H9 (cell line): ENCODE measurements around the gene EAF1. TPM values are rescaled to one million over a fixed set of nuclear protein-coding genes. Genes with fewer than 3 reads are reported as not detected.

Experiments
- DNase-seq: peaks from one replicate; pipeline ENCODE4 v3.0.0-alpha.2; 2017
- H2AFZ ChIP-seq: one replicate; pipeline ENCODE4 v1.6.1; 2013; ENCODE audit warnings: mild to moderate bottlenecking, low read length, control low read depth, moderate library complexity
- H2AK5ac ChIP-seq: 2 replicates; pipeline ENCODE4 v1.6.1; 2013; ENCODE audit warnings: low read length, control low read depth, mixed read lengths; ENCODE audit not compliant: insufficient read length
- H2BK120ac ChIP-seq: one replicate; pipeline ENCODE4 v1.6.1; 2013; ENCODE audit warnings: low read depth, mild to moderate bottlenecking, low read length, control low read depth, inconsistent platforms; ENCODE audit not compliant: poor library complexity, severe bottlenecking
- H2BK12ac ChIP-seq: 2 replicates; pipeline ENCODE4 v1.6.1; 2013; ENCODE audit warnings: low read length, control low read depth, mixed read lengths, low read depth; ENCODE audit not compliant: insufficient read length
- H2BK15ac ChIP-seq: 2 replicates; pipeline ENCODE4 v1.6.1; 2013; ENCODE audit warnings: low read depth, low read length, control low read depth
- H2BK20ac ChIP-seq: one replicate; pipeline ENCODE4 v1.6.1; 2013; ENCODE audit warnings: low read depth, mild to moderate bottlenecking, low read length, control low read depth, inconsistent platforms; ENCODE audit not compliant: poor library complexity, severe bottlenecking
- H2BK5ac ChIP-seq: 2 replicates; pipeline ENCODE4 v1.6.1; 2013; ENCODE audit warnings: low read length, control low read depth, mixed read lengths; ENCODE audit not compliant: insufficient read length
- H3K14ac ChIP-seq: 2 replicates; pipeline ENCODE4 v1.6.1; 2013; ENCODE audit warnings: low read length, control low read depth; ENCODE audit not compliant: insufficient read depth
- H3K18ac ChIP-seq: 2 replicates; pipeline ENCODE4 v1.6.1; 2013; ENCODE audit warnings: low read depth, mild to moderate bottlenecking, mixed read lengths, low read length, control low read depth; ENCODE audit not compliant: insufficient read length
- H3K23ac ChIP-seq: 2 replicates; pipeline ENCODE4 v1.6.1; 2013; ENCODE audit warnings: low read length, control low read depth, mixed read lengths, low read depth; ENCODE audit not compliant: insufficient read length
- H3K23me2 ChIP-seq: 2 replicates; pipeline ENCODE4 v1.6.1; 2013; ENCODE audit warnings: low read depth, mild to moderate bottlenecking, mixed read lengths, low read length, control low read depth; ENCODE audit not compliant: insufficient read length, poor library complexity, severe bottlenecking
- H3K27ac ChIP-seq: 2 replicates; pipeline ENCODE4 v1.5.1; 2013; ENCODE audit warnings: low read length, control low read depth, mixed read lengths, low read depth; ENCODE audit not compliant: insufficient read length
- H3K27me3 ChIP-seq: 2 replicates; pipeline ENCODE4 v1.6.1; 2013; ENCODE audit warnings: low read length, control low read depth, inconsistent platforms; ENCODE audit not compliant: insufficient read depth
- H3K4ac ChIP-seq: 2 replicates; pipeline ENCODE4 v1.6.1; 2013; ENCODE audit warnings: low read depth, mild to moderate bottlenecking, control low read depth, inconsistent platforms, low read length, moderate library complexity
- H3K4me1 ChIP-seq: 2 replicates; pipeline ENCODE4 v1.6.1; 2013; ENCODE audit warnings: low read length, control low read depth, inconsistent platforms; ENCODE audit not compliant: insufficient read depth
- H3K4me2 ChIP-seq: 2 replicates; pipeline ENCODE4 v1.6.1; 2013; ENCODE audit warnings: low read length, control low read depth, mixed read lengths; ENCODE audit not compliant: insufficient read length, insufficient read depth
- H3K56ac ChIP-seq: 2 replicates; pipeline ENCODE4 v1.6.1; 2013; ENCODE audit warnings: low read depth, mild to moderate bottlenecking, mixed read lengths, low read length, control low read depth; ENCODE audit not compliant: insufficient read length
- H3K79me1 ChIP-seq: 2 replicates; pipeline ENCODE4 v1.6.1; 2013; ENCODE audit warnings: low read depth, mild to moderate bottlenecking, moderate library complexity, low read length, control low read depth, inconsistent platforms; ENCODE audit not compliant: insufficient read depth, poor library complexity, severe bottlenecking
- H3K79me2 ChIP-seq: 2 replicates; pipeline ENCODE4 v1.6.1; 2013; ENCODE audit warnings: low read length, control low read depth, inconsistent platforms; ENCODE audit not compliant: insufficient read depth
- H3K9ac ChIP-seq: 2 replicates; pipeline ENCODE4 v1.6.1; 2013; ENCODE audit warnings: low read length, control low read depth, mixed read lengths; ENCODE audit not compliant: insufficient read length; ENCODE audit errors: extremely low read depth
- H3K9me3 ChIP-seq: one replicate; pipeline ENCODE4 v1.6.1; 2013; ENCODE audit warnings: low read depth, low read length, inconsistent platforms; ENCODE audit not compliant: control insufficient read depth
- H3T11ph ChIP-seq: one replicate; pipeline ENCODE4 v1.6.1; 2013; ENCODE audit warnings: mild to moderate bottlenecking, low read length, control low read depth, inconsistent platforms
- H4K20me1 ChIP-seq: one replicate; pipeline ENCODE4 v1.6.1; 2013; ENCODE audit not compliant: control insufficient read depth, insufficient read length, insufficient read depth
- H4K5ac ChIP-seq: 2 replicates; pipeline ENCODE4 v1.6.1; 2013; ENCODE audit warnings: low read depth, mild to moderate bottlenecking, mixed read lengths, low read length, control low read depth; ENCODE audit not compliant: insufficient read length
- H4K8ac ChIP-seq: replicated peaks from 2 replicates; pipeline ENCODE4 v1.6.1; 2013; ENCODE audit warnings: low read length, control low read depth, mixed read lengths, low read depth; ENCODE audit not compliant: insufficient read length
- H4K91ac ChIP-seq: 2 replicates; pipeline ENCODE4 v1.6.1; 2013; ENCODE audit warnings: low read depth, mild to moderate bottlenecking, moderate library complexity, mixed read lengths, low read length, control low read depth; ENCODE audit not compliant: insufficient read length
- H3K27ac Mint-ChIP-seq, 3 experiments: 2 replicates in 2 of 3; 3 replicates in 1 of 3; pipeline ENCODE4 v1.8.0; 2020 to 2021; ENCODE audit warnings: mixed read lengths in 3 of 3, mild to moderate bottlenecking in 1 of 3, moderate library complexity in 1 of 3
- H3K27me3 Mint-ChIP-seq: 2 replicates; pipeline ENCODE4 v1.8.0; 2021; ENCODE audit warnings: low read depth, mild to moderate bottlenecking, moderate library complexity, mixed read lengths
- H3K36me3 Mint-ChIP-seq, 3 experiments: 2 replicates in 2 of 3; 3 replicates in 1 of 3; pipeline ENCODE4 v1.8.0; 2020 to 2021; ENCODE audit warnings: low read depth in 3 of 3, mixed read lengths in 3 of 3; ENCODE audit not compliant: insufficient read depth in 1 of 3
- H3K4me1 Mint-ChIP-seq, 2 experiments: 2 replicates each; pipeline ENCODE4 v1.8.0; 2020; ENCODE audit warnings: mixed read lengths in 2 of 2
- H3K4me3 Mint-ChIP-seq, 2 experiments: 2 replicates in 1 of 2; 3 replicates in 1 of 2; pipeline ENCODE4 v1.8.0; 2020 to 2021; ENCODE audit warnings: mild to moderate bottlenecking in 2 of 2, mixed read lengths in 2 of 2, moderate library complexity in 1 of 2
- H3K9me3 Mint-ChIP-seq, 2 experiments: 2 replicates in 1 of 2; 3 replicates in 1 of 2; pipeline ENCODE4 v1.8.0; 2020; ENCODE audit warnings: mild to moderate bottlenecking in 2 of 2, mixed read lengths in 2 of 2, moderate library complexity in 1 of 2
- WGBS: extraction: QIAGEN DNeasy Blood & Tissue Kit; methylation state at CpG from one replicate; pipeline ENCODE4 v1.1.7; 2013; ENCODE audit warnings: missing lambda C conversion rate, low lambda C conversion rate, mixed read lengths; ENCODE audit not compliant: insufficient read length; ENCODE audit errors: extremely low coverage; 5-methylcytosine and 5-hydroxymethylcytosine counted together
- total RNA-seq: library from RNA; stranded (reverse); gene quantifications from 2 replicates; pipeline ENCODE4 v1.2.1, GENCODE V29; 2021
- TF ChIP-seq, protein P1 (sequence below): fragments of 200-600 bp; sonication (generic); conservative IDR thresholded peaks from 3 replicates; pipeline ENCODE4 v1.8.0; 2021; ENCODE audit warnings: antibody characterized with exemption, mild to moderate bottlenecking

Gene EAF1
- total RNA-seq, 1 experiment from 2014 or later = 34.3 TPM

DNA sequence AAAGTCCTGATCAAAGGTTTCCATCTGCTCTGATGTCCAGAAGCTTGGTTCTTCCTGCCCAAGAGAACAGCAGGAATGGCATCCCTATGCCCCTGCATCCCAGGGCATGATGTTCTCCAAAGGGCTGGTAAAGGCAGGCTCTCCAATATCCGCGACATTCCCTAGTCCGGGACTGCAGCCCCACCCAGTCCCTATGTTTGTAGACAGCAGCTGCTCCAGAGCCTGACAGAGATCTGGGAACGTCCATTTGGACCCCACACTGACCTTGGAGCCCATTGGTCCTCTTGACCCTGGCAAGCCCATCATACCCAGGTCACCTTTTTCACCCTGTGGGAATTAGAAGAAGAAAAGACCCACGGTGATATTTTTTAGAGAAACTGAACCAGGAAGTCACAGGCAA is 47.8 kb downstream of the EAF1 start:
- no CpG with 5 or more reads among the region's 5 CpGs for WGBS
- H2AK5ac ChIP-seq = no peak overlapping the region

More for the DNA sequence above, 47.8 kb downstream of the EAF1 start:
- Histone ChIP-seq H3T11ph (no peak overlapping the region), H4K91ac (no peak overlapping the region), H3K79me1 (no peaks in the 10 kb centered on the region), H2BK15ac (no peak overlapping the region), H3K4me1 (no peaks in the 10 kb centered on the region), H3K27me3 (no peaks in the 10 kb centered on the region), H2AFZ (no peak overlapping the region), H2BK120ac (no peak overlapping the region), H3K18ac (no peak overlapping the region), H2BK5ac (no peak overlapping the region), H3K23me2 (no peaks in the 10 kb centered on the region), H3K14ac (no peak overlapping the region), H3K56ac (no peak overlapping the region), H3K79me2 (no peaks in the 10 kb centered on the region), H3K4me2 (no peak overlapping the region), H4K20me1 (no peaks in the 10 kb centered on the region), H3K27ac (no peak overlapping the region), H3K4ac (no peak overlapping the region), H3K9ac (no peak overlapping the region), H4K8ac (no peak overlapping the region), H3K9me3 (no peaks in the 10 kb centered on the region), H3K23ac (no peak overlapping the region), H4K5ac (no peak overlapping the region), H2BK12ac (no peak overlapping the region), H2BK20ac (no peak overlapping the region)
- TF ChIP-seq, protein P1, sequence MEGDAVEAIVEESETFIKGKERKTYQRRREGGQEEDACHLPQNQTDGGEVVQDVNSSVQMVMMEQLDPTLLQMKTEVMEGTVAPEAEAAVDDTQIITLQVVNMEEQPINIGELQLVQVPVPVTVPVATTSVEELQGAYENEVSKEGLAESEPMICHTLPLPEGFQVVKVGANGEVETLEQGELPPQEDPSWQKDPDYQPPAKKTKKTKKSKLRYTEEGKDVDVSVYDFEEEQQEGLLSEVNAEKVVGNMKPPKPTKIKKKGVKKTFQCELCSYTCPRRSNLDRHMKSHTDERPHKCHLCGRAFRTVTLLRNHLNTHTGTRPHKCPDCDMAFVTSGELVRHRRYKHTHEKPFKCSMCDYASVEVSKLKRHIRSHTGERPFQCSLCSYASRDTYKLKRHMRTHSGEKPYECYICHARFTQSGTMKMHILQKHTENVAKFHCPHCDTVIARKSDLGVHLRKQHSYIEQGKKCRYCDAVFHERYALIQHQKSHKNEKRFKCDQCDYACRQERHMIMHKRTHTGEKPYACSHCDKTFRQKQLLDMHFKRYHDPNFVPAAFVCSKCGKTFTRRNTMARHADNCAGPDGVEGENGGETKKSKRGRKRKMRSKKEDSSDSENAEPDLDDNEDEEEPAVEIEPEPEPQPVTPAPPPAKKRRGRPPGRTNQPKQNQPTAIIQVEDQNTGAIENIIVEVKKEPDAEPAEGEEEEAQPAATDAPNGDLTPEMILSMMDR = no peak
- no peak overlapping the region; a peak in 1 of 7 replicates for H3K27ac Mint-ChIP-seq
- DNase-seq = no peak
- no peak overlapping the region for H3K4me3 Mint-ChIP-seq
- peaks cover 7% of the 10 kb centered on the region in 2 experiments for H3K4me1 Mint-ChIP-seq
- no peaks in the 10 kb centered on the region for H3K9me3 Mint-ChIP-seq
- H3K36me3 Mint-ChIP-seq = no peaks in the 10 kb centered on the region
- H3K27me3 Mint-ChIP-seq = peaks cover 2% of the 10 kb centered on the region
